ENCODE measurements around the gene ADAMTSL1. TPM values are rescaled to one million over a fixed set of nuclear protein-coding genes. Genes with fewer than 3 reads are reported as not detected.

ADAMTSL1 gene
- total and polyA plus RNA-seq, 2 of the 13 experiments (the other 11 are each of a cell fraction or from before 2014, with no cell fraction given): not detected

GRCh38 chr9:18456624-18457237, 17.2 kb upstream of the ADAMTSL1 start (continued):
- TF ChIP-seq PAXIP1 (CRISPR knock-in tag; conservative IDR thresholded peaks at IDR 0.05) (0 out of 2 replicates have a peak, but pooled peaks have one; percentile 13), EZH2 (conservative IDR thresholded peaks at IDR 0.05; ENCODE audit: low read depth, low read length) (no peak), NR2F1 (CRISPR knock-in tag; IDR thresholded peaks at IDR 0.05) (peak; percentile 26 to 38; a peak in 1 of 4 replicates), NR2C2 (CRISPR knock-in tag; IDR thresholded peaks at IDR 0.05; ENCODE audit: borderline replicate concordance) (0 out of 2 replicates have a peak, but pooled peaks have one; percentile 23), ZNF496 (CRISPR knock-in tag; IDR thresholded peaks at IDR 0.05; ENCODE audit: insufficient replicate concordance) (no peak), ZNF710 (CRISPR knock-in tag; IDR thresholded peaks at IDR 0.05; ENCODE audit: borderline replicate concordance) (no peak), TFDP1 (CRISPR knock-in tag; IDR thresholded peaks at IDR 0.05; ENCODE audit: borderline replicate concordance) (no peak), ZNF678 (CRISPR knock-in tag; IDR thresholded peaks at IDR 0.05) (no peak), ZUFSP (CRISPR knock-in tag; IDR thresholded peaks at IDR 0.05; ENCODE audit: borderline replicate concordance) (no peak), ZBTB7A (CRISPR knock-in tag; IDR thresholded peaks at IDR 0.05) (no peak), ZNF160 (CRISPR knock-in tag; IDR thresholded peaks at IDR 0.05) (no peak), ZNF572 (CRISPR knock-in tag; IDR thresholded peaks at IDR 0.05) (no peak), ZNF510 (CRISPR knock-in tag; IDR thresholded peaks at IDR 0.05; ENCODE audit: low read depth) (no peak), ISL2 (CRISPR knock-in tag; IDR thresholded peaks at IDR 0.05) (no peak), RNF219 (CRISPR knock-in tag; IDR thresholded peaks at IDR 0.05) (no peak), PAX8 (CRISPR knock-in tag; IDR thresholded peaks at IDR 0.05; ENCODE audit: borderline replicate concordance) (no peak), ZNF543 (CRISPR knock-in tag; IDR thresholded peaks at IDR 0.05) (no peak), ZMAT3 (CRISPR knock-in tag; conservative IDR thresholded peaks at IDR 0.05) (no peak)

Data from HepG2 (cell line).